ENCODE data around the gene FAM117A.
"Not testable (repeated sequence)": the region's sequence is repeated elsewhere in the genome, so short reads cannot be mapped to it uniquely, and the experiment has no call there.

The FAM117A gene

DNA sequence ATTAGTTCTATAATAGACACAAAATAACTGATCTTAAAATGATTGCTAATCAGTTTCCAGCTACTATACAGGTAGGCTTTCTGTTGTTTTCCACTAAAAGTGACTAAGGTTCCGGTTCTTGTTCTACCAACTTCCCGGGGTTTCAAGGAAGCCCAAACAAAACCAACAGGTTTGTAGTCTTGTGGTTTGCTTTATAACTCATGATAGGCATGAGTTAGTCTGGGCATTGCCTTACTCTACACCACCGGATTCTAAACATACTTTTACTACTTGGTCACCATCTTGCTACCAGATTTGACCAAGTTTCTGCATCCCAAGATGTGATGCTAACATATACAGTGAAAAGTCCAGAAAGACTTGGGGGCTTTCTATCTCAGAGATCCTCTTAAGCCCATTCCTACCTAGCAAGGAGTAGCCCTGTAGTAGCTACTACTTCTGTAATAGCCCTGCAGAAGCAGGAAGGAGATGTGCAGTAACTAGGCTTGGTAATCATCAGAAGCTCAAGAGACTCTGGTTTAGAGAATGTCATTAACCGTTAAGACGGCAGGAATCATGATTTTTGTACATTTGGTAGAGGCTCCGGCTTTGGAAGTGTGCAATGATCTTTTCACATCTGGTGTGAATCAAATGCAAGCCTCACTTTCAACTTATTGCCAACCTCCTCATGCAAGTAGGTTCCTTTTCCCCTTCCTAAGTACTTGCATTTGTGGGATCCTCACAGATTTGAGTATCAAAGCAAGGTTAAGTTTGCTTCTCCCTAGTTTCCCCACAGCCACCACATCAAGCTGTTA, 1.6 kb downstream of the FAM117A start:
- no peak for DNase-seq

DNA sequence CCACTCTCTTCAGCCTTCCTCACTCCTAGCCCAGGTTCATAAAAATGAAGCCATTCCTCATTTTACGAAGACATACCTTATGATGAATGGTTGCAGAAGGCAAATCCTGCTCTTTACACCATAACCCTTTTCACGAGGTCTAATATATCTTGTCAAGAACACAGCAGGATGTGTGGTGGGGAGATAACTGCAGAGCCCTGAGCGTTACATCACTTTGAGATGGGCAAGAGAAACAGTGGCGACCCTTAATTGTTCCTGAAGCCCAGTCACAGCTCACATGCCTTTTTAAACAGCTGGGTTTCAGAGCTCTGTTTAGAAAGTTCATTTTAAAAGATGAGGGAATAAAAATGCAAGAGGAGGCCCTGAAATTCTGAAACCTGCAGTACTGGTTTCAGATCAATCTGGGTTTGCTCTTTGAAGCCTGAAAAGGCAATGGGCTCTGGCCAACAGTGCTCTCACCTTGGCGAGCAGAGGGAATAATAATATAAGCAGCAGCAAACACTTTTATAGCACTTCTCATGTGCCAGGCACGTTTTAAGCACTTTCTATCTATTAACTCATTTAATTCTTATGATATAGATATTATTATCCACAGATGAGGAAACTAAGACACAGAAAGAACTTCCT, 2.9 kb downstream of the FAM117A start:
- no peak for DNase-seq

DNA sequence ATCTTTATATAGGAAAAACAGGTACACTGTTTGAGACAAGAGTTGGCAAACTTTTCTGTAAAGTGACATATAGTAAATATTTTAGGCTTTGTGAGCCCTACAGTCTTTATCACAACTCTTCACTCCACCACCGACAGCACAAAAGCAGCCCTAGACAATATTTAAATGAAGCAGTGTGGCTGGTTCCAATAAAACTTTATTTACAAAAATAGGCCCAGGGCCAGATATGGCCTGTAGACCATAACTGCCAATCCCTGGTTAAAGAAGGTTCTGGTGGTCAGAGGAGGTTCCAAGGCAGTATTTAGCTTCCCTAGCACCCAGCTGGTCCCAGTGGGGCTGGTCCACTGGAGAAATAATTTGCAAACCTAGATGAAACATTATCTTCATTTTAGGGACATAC, 3.6 kb downstream of the FAM117A start:
- DNase-seq, result no peak

DNA sequence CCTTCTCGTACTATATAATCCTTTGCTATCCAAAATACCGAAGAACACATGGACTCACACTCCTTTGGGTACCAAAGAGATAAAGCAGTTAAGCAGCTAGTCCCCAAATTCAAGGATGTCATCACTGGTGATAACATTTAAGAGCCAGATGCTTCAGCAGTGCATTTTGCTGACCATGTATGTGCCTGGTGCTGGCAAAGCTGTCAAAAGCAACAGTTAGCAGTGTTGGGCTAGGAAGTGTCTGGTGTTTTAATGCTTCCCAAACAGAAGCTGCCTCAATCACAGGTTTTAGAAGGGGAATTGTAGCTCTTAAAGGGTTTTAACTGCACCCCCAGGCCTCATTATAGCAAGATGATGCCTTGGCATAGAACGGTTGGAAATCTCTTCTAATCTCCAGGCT, 4.7 kb downstream of the FAM117A start:
- DNase-seq, result no peak

DNA sequence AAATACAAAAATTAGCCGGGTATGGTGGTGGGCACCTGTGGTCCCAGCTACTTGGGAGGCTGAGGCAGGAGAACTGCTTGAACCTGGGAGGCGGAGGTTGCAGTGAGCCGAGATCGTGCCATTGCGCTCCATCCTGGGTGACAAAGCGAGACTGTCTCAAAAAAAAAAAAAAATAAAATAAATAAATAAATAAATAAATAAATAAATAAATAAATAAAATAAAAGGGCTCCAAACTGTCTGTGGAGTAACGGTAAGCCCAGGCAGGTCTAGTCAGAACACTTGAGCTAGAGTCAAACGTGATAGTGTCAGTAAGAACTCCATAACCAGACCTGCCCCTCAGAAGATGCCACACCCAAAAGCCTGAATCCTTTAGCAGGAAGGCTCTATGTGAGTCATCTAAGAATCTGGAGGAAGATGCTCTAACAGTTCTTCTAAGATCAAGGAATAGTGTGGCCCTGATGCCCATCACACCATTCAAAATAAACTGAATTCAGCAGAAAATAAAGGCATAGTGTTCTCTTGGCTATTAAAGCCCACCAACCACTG, 5.4 kb downstream of the FAM117A start:
- not testable (repeated sequence) for DNase-seq

- DNase-seq, result no peak
These were observed 6.7 kb downstream of the FAM117A start for GRCh38 chr17:49757151-49757777.

- no peak for DNase-seq
These were observed 7.4 kb downstream of the FAM117A start for GRCh38 chr17:49756323-49757150.

GRCh38 chr17:49755663-49756283, 8.2 kb downstream of the FAM117A start:
- no peak for DNase-seq

DNA sequence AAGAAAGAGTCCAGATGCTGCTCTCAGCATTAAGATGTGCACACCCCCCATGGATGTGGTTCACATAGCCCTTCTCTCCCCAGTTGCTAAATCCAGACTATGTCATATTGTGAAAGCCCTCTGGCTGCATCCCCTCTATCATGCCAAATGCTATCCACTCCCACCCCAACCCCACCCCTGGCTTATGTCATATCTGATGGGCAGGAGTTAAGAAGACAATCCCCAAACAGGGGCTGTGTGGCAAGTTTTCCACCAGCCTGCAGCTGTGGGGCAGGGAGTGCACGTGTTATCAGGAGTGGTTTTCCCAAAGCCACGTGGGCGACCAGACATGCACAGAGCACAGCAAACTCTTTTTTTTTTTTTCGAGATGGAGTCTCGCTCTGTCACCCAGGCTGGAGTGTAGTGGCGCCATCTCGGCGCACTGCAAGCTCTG, 10.0 kb downstream of the FAM117A start:
- no peak for DNase-seq

DNA sequence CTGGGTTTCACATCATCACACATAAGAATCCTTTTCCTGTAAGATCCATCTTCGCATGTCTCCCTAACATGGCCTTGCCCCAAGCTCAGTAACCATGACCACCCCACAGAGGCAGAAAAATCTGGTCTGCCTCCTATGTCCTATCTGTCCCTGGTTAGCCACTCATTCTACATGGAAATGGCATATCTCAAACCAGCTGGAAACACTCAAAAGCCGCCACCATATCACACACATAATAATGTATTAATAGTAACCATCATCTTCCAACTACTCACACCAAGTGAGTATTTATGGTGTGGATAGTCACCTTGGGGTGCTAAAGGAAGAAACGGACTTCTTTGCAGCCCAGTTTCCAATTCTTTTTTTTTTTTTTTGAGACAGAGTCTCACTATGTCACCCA, 11.4 kb downstream of the FAM117A start:
- DNase-seq, result no peak

- no peak for DNase-seq
These were observed 14.2 kb downstream of the FAM117A start for GRCh38 chr17:49749730-49750129.

DNA sequence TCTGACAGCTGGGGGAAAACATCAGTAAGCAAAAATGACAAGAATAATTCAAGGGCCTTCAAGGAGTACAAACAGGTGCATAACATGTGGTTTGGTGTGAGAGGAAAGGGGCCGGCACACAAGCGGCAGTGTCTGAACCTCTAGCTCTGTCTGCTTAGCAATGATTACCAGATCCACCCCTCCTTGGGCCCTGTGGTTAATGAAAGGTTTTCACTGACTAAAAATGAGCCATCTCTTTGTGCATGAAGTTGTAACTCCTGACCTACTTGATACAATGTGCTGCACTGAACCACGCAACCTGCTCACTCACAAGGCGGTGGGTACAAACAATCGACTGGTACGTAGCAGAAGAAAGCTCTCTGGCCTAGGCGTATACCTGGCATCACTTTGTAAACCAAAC, 15.1 kb downstream of the FAM117A start:
- no peak for DNase-seq

- DNase-seq, result no peak
These were observed 15.7 kb downstream of the FAM117A start for GRCh38 chr17:49748223-49748622.

DNA sequence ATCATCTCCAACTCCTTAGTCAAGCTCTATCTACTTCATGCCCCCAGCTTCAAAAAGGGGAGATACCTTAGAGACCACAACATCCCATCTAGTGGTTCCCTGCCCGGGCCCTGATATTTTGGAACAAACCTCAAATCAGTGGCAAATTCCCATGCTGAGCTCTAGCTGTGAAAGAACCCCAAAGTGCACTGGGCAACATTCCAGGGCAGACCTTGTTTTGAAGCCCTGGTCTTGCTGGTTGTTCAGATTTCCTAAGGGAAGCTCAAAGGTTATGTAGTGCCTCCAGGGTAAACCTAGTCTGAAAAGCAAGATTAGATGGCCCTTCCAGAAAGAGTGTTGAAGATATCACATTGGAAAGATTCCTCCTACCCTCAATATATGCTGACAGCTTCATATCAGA, 16.3 kb downstream of the FAM117A start:
- DNase-seq, result no peak

- no peak for DNase-seq
These were observed 17.0 kb downstream of the FAM117A start for GRCh38 chr17:49746791-49747490.

GRCh38 chr17:49745175-49746139, 18.5 kb downstream of the FAM117A start:
- DNase-seq, result no peak

DNA sequence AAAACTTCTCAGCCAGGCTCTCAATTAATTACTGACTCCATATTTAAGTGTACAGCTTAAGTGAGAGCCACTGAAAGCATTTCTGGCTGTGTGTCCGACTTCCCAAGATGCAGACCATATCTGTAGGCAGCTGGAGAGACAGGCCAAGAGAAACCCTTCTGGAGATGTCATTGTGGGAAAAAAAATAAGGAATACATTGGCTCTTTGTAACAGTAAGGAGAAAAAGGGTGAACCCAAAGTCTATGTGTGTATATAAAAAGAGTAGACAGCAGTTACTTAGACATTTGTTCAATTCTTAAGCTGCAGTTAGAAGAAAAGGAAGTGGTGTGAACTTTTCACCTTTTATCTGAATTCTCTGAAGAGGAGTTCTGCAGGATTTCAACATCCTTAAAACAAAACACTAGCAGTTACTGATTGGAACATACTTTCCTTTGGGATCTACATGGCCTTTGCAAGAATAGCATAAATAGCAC, 21.7 kb downstream of the FAM117A start:
- DNase-seq, result no peak

- DNase-seq, result no peak
These were observed 22.2 kb downstream of the FAM117A start for GRCh38 chr17:49741692-49742076.

- no peak for DNase-seq
These were observed 22.8 kb downstream of the FAM117A start for GRCh38 chr17:49741009-49741691.

Measured in NCI-H1436 (cell line).